ENCODE measurements around the gene E4F1.

- no peak for TF ChIP-seq CTCF (IDR thresholded peaks at IDR 0.05; ENCODE audit: extremely low read depth in 1 of 2, insufficient read depth in 1 of 2, low read depth in 1 of 2, low read length in 2 of 2)
- TF ChIP-seq JUN (IDR thresholded peaks at IDR 0.05; ENCODE audit: borderline replicate concordance, insufficient read depth, insufficient read length, low read depth), result no peak
- no peak for TF ChIP-seq EZH2 (IDR thresholded peaks at IDR 0.05; ENCODE audit: borderline replicate concordance, low read depth, low read length, severe bottlenecking)
These were observed 57.1 kb downstream of the E4F1 start for GRCh38 chr16:2280461-2280860.

Data from endothelial cell of umbilical vein (primary cell).